ENCODE data around the gene STAB2. TPM values are rescaled to one million over a fixed set of nuclear protein-coding genes. Genes with fewer than 3 reads are reported as not detected.

Gene STAB2
- not detected in 2 replicates for total RNA-seq

GRCh38 chr12:103586791-103587370, at the start of gene STAB2:
TSS of gene STAB2 (plus strand) at chr12:103587273. CDS start at chr12:103587477, 204 bp downstream.

Small RNAs within 50 kb of the gene (small RNA-seq; reads per million reads assigned to genes)
- gene RF00096 (ENCODE audit: low replicate concordance): not detected

Other genes starting within 250 kb of the STAB2 start
- not detected in 2 replicates for gene C12orf42, start 91.3 kb upstream of the STAB2 start, total RNA-seq